Measurements from ENCODE around the gene TMEM120A.

DNA sequence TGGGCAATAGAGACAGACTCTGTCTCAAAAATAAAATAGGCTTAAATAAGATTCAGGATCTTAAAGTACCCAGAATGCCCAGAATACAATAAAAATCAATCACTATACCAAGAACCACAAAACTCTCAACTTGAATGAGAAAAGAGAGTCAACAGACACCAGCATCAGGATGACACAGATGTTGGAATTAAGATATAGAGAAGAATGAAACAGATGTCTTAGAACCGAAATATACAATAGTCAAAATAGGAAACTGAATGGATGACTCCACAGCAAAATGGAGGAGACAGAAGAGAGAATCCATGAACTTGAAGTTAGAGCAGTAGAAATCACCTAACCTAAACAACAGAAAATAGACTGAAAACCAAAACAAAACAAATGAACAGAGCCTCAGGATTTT is 49.9 kb downstream of the TMEM120A start:
- TF ChIP-seq, protein P1, sequence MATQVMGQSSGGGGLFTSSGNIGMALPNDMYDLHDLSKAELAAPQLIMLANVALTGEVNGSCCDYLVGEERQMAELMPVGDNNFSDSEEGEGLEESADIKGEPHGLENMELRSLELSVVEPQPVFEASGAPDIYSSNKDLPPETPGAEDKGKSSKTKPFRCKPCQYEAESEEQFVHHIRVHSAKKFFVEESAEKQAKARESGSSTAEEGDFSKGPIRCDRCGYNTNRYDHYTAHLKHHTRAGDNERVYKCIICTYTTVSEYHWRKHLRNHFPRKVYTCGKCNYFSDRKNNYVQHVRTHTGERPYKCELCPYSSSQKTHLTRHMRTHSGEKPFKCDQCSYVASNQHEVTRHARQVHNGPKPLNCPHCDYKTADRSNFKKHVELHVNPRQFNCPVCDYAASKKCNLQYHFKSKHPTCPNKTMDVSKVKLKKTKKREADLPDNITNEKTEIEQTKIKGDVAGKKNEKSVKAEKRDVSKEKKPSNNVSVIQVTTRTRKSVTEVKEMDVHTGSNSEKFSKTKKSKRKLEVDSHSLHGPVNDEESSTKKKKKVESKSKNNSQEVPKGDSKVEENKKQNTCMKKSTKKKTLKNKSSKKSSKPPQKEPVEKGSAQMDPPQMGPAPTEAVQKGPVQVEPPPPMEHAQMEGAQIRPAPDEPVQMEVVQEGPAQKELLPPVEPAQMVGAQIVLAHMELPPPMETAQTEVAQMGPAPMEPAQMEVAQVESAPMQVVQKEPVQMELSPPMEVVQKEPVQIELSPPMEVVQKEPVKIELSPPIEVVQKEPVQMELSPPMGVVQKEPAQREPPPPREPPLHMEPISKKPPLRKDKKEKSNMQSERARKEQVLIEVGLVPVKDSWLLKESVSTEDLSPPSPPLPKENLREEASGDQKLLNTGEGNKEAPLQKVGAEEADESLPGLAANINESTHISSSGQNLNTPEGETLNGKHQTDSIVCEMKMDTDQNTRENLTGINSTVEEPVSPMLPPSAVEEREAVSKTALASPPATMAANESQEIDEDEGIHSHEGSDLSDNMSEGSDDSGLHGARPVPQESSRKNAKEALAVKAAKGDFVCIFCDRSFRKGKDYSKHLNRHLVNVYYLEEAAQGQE (IDR thresholded peaks at IDR 0.05; ENCODE audit: low read depth, low read length): no peak
- TF ChIP-seq JUND (IDR thresholded peaks at IDR 0.05): no peak

Measured in SK-N-SH (cell line).